ENCODE data around the gene RAD51B.

RAD51B gene

GRCh38 chr14:68665792-68666204 lies 846.2 kb downstream of the RAD51B start:
- DNase-seq (ENCODE audit: extremely low spot score, insufficient read length, low read depth) (no peak), FAIRE-seq (no peak)

GRCh38 chr14:68666236-68666635 lies 846.7 kb downstream of the RAD51B start:
- DNase-seq (ENCODE audit: extremely low spot score, insufficient read length, low read depth), result no peak
- no peak for FAIRE-seq

GRCh38 chr14:68666899-68667298 lies 847.3 kb downstream of the RAD51B start:
- no peak for FAIRE-seq
- DNase-seq (ENCODE audit: extremely low spot score, insufficient read length, low read depth), result no peak

- no peak for DNase-seq (ENCODE audit: extremely low spot score, insufficient read length, low read depth)
- no peak for FAIRE-seq
These were observed 847.8 kb downstream of the RAD51B start for GRCh38 chr14:68667313-68667791.

GRCh38 chr14:68668028-68668427 lies 848.4 kb downstream of the RAD51B start:
- no peak for FAIRE-seq
- no peak for DNase-seq (ENCODE audit: extremely low spot score, insufficient read length, low read depth)

- DNase-seq (ENCODE audit: extremely low spot score, insufficient read length, low read depth), result no peak
- no peak for FAIRE-seq
These were observed 849.0 kb downstream of the RAD51B start for GRCh38 chr14:68668531-68668930.

GRCh38 chr14:68669111-68669511 lies 849.5 kb downstream of the RAD51B start:
- FAIRE-seq, result no peak
- DNase-seq (ENCODE audit: extremely low spot score, insufficient read length, low read depth), result no peak

- no peak for DNase-seq (ENCODE audit: extremely low spot score, insufficient read length, low read depth)
- FAIRE-seq, result no peak
These were observed 850.2 kb downstream of the RAD51B start for GRCh38 chr14:68669603-68670358.

GRCh38 chr14:68670359-68670715 lies 850.8 kb downstream of the RAD51B start:
- FAIRE-seq, result no peak

GRCh38 chr14:68671909-68672308 lies 852.3 kb downstream of the RAD51B start:
- no peak for FAIRE-seq
- DNase-seq (ENCODE audit: extremely low spot score, insufficient read length, low read depth), result no peak

More at GRCh38 chr14:68670359-68670715, 850.8 kb downstream of the RAD51B start:
- DNase-seq (ENCODE audit: extremely low spot score, insufficient read length, low read depth), result no peak

GRCh38 chr14:68672609-68673285 lies 853.2 kb downstream of the RAD51B start:
- FAIRE-seq, result no peak

GRCh38 chr14:68673464-68673863 lies 853.9 kb downstream of the RAD51B start:
- DNase-seq (ENCODE audit: extremely low spot score, insufficient read length, low read depth) (no peak), FAIRE-seq (no peak)

More at GRCh38 chr14:68672609-68673285, 853.2 kb downstream of the RAD51B start:
- no peak for DNase-seq (ENCODE audit: extremely low spot score, insufficient read length, low read depth)

GRCh38 chr14:68674538-68675232 lies 855.1 kb downstream of the RAD51B start:
- no peak for DNase-seq (ENCODE audit: extremely low spot score, insufficient read length, low read depth)
- no peak for FAIRE-seq

- FAIRE-seq, result no peak
- no peak for DNase-seq (ENCODE audit: extremely low spot score, insufficient read length, low read depth)
These were observed 855.6 kb downstream of the RAD51B start for GRCh38 chr14:68675233-68675577.

GRCh38 chr14:68676511-68676943 lies 856.9 kb downstream of the RAD51B start:
- FAIRE-seq, result no peak

GRCh38 chr14:68677476-68677875 lies 857.9 kb downstream of the RAD51B start:
- FAIRE-seq (no peak), DNase-seq (ENCODE audit: extremely low spot score, insufficient read length, low read depth) (no peak)

More at GRCh38 chr14:68676511-68676943, 856.9 kb downstream of the RAD51B start:
- no peak for DNase-seq (ENCODE audit: extremely low spot score, insufficient read length, low read depth)

- DNase-seq (ENCODE audit: extremely low spot score, insufficient read length, low read depth) (no peak), FAIRE-seq (no peak)
These were observed 858.3 kb downstream of the RAD51B start for GRCh38 chr14:68677901-68678300.

GRCh38 chr14:68678471-68678870 lies 858.9 kb downstream of the RAD51B start:
- no peak for FAIRE-seq
- no peak for DNase-seq (ENCODE audit: extremely low spot score, insufficient read length, low read depth)

GRCh38 chr14:68679301-68679700 lies 859.7 kb downstream of the RAD51B start:
- DNase-seq (ENCODE audit: extremely low spot score, insufficient read length, low read depth) (no peak), FAIRE-seq (no peak)

- FAIRE-seq, result peak; percentile 21
These were observed 860.3 kb downstream of the RAD51B start for GRCh38 chr14:68679746-68680467.

More at GRCh38 chr14:68679746-68680467, 860.3 kb downstream of the RAD51B start:
- DNase-seq (ENCODE audit: extremely low spot score, insufficient read length, low read depth), result no peak

Measured in GM18507 (cell line).